HEK293T (cell line): ENCODE data around the gene SLC25A21.

Source experiments
- BHLHE40 ChIP-seq: fragments of 450-650 bp; IDR thresholded peaks from 2 replicates; pipeline ENCODE4 v1.6.1; 2016; ENCODE audit warnings: mild to moderate bottlenecking, moderate library complexity, borderline replicate concordance
- FOXK2 ChIP-seq: fragments of 450-650 bp; IDR thresholded peaks from 2 replicates; pipeline ENCODE4 v1.6.1; 2016; ENCODE audit warnings: mild to moderate bottlenecking
- NFRKB ChIP-seq: fragments of 450-650 bp; IDR thresholded peaks from 2 replicates; pipeline ENCODE4 v1.6.1; 2016; ENCODE audit warnings: mild to moderate bottlenecking, moderate library complexity
- PKNOX1 ChIP-seq: fragments of 450-650 bp; IDR thresholded peaks from 2 replicates; pipeline ENCODE4 v1.6.1; 2016

GRCh38 chr14:37027188-37027824, 145.1 kb downstream of the SLC25A21 start:
- TF ChIP-seq PKNOX1 (no peak), FOXK2 (no peak), NFRKB (no peak), BHLHE40 (no peak)
